ENCODE measurements around the gene WDPCP.

Gene WDPCP

DNA sequence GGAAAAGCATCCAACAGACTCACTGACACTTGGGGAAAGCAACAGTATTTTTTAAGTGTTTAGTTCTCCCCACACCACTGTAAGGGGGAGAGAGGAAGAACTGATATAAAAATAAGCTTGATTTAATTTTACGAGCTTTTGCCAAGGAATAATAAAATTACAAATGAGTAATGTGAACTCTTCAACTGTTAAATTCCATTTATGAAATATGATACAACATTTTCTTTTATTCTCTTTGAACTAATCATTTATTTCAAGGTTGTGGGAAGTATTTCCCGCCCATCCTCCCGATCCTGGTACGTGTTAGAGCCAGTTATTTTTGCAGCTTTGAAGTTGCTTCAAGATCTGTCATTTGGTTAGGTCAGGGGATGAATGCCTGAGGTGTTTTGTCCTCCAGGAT is 35.2 kb downstream of the WDPCP start:
- no peak for DNase-seq (ENCODE audit: low read depth in 1 of 2, low spot score in 1 of 2)
- TF ChIP-seq JUND (IDR thresholded peaks at IDR 0.05; ENCODE audit: low read depth) = no peak
- in situ Hi-C loops (cut with HindIII; ENCODE audit: low pct_unique_long_range_greater_than_20kb, low sequenced_read_pairs) = no loop called here

DNA sequence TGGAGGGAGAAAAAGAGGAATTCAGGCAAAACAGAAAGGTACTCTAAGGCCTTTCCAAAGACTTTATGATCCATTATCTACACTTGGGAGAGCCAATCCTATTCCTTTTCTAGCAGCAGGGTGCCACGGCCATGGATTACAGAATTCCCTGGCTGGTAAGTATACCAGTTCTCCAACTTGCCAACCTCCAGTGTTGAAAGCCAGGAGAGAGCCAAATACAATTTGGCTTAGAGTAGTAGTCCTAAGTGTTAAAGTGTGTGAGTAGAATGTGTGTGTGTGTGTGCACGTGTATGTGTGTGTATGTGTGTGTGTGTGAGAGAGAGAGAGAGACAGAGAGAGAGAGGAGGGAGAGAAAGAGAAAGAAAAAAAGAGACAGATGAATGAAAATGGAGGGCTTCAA is 43.3 kb downstream of the WDPCP start:
- no peak for DNase-seq (ENCODE audit: low read depth in 1 of 2, low spot score in 1 of 2)
- in situ Hi-C loops (cut with HindIII; ENCODE audit: low pct_unique_long_range_greater_than_20kb, low sequenced_read_pairs) = no loop called here
- TF ChIP-seq JUND (IDR thresholded peaks at IDR 0.05; ENCODE audit: low read depth) = no peak

DNA sequence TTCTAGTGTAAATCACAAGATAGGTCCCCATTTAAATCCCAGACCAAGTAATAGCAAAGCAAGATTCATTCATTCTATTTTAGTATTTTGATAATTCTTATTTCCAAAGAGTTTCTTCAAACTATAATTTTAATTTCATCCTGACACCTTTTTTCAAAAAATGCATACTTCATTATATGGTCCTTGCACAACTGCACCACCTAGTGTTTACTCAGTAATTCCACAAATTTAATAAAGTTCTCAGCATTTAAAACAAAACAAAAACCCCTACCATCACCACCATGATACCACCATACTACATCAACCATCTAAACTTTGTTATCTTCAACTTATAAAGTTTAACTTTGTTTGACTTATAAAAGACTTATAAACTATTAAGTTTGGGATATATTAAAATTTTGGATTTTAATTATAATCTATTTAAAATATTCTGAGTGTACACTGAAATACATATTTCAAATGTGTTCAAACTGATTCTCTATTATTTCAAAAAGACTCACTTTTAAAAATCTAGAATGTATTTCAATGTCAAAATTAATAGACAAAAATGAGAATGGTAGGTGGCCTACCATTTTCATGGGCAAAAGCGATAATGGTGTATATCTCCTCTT is 44.2 kb downstream of the WDPCP start:
- no peak for DNase-seq (ENCODE audit: low read depth in 1 of 2, low spot score in 1 of 2)
- TF ChIP-seq JUND (IDR thresholded peaks at IDR 0.05; ENCODE audit: low read depth) = no peak
- in situ Hi-C loops (cut with HindIII; ENCODE audit: low pct_unique_long_range_greater_than_20kb, low sequenced_read_pairs) = no loop called here

DNA sequence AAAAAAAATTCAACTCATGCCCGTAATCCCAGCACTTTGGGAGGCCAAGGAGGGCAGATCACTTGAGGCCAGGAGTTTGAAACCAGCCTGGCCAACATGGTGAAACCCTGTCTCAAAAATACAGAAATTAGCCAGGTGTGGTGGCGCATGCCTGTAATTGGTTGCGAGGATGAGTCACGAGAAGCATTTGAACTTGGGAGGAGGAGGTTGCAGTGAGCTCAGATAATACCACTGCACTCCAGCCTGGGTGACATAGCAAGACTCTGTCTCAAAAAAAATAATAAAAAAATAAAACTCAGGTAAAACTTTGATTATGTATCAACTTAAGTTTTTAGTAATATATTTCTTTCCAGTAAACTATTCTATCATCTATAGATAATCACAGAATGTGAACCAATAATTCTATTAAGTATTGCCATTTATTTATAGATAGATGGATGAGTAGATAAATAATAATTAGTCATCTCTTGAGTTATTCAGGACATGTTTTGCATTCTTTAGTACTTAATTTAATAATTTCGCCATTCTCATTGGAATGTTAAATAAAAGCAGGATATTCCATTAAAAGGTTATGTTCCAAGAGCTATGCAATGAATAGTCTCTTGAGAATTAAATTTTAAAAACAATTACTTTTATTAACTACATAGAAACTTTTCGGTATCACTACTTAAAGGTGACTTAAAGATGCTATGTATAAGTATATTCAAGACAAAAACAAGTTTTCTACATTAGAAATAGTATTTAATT is 48.7 kb downstream of the WDPCP start:
- in situ Hi-C loops (cut with HindIII; ENCODE audit: low pct_unique_long_range_greater_than_20kb, low sequenced_read_pairs) = no loop called here
- no peak for DNase-seq (ENCODE audit: low read depth in 1 of 2, low spot score in 1 of 2)
- no peak for TF ChIP-seq JUND (IDR thresholded peaks at IDR 0.05; ENCODE audit: low read depth)

DNA sequence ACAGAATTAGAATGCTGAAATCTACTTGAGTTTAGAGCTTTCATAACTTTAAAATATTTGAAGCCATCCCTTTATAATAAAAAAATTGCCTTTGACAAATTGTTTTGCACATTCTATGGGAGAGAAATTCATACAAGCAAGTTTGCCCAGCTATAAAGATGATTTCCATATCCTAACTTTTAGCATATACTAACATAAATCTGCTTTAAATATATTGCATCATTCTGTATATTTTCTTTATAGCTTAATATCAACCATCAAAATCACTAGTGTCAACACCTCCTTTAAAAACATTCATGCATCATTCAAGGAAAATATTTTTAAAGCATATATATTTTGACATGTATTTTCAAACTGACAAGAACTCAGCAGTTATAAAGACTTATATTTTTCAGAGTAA is 49.9 kb downstream of the WDPCP start:
- DNase-seq (ENCODE audit: low read depth in 1 of 2, low spot score in 1 of 2) = no peak
- no peak for TF ChIP-seq JUND (IDR thresholded peaks at IDR 0.05; ENCODE audit: low read depth)
- in situ Hi-C loops (cut with HindIII; ENCODE audit: low pct_unique_long_range_greater_than_20kb, low sequenced_read_pairs) = no loop called here

DNA sequence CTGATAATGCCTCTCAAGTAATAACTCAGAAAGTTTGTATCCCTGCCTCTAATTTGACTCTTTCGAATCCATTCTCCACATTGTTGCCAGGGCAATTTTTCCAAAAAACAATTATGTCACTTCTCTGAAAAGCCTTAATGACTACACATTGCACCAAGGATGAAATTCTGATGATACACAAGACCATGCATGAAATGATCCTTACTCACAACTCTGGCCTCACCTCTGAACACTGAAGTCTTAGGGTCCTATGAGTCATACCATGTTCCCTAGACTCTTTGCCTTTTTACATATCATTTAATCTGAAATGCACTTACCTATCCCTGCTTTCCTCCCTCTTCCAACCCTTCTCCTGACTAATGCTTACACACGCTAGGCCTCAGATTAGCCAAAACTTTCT is 51.0 kb downstream of the WDPCP start:
- TF ChIP-seq JUND (IDR thresholded peaks at IDR 0.05; ENCODE audit: low read depth) = no peak
- no peak for DNase-seq (ENCODE audit: low read depth in 1 of 2, low spot score in 1 of 2)
- in situ Hi-C loops (cut with HindIII; ENCODE audit: low pct_unique_long_range_greater_than_20kb, low sequenced_read_pairs) = no loop called here

DNA sequence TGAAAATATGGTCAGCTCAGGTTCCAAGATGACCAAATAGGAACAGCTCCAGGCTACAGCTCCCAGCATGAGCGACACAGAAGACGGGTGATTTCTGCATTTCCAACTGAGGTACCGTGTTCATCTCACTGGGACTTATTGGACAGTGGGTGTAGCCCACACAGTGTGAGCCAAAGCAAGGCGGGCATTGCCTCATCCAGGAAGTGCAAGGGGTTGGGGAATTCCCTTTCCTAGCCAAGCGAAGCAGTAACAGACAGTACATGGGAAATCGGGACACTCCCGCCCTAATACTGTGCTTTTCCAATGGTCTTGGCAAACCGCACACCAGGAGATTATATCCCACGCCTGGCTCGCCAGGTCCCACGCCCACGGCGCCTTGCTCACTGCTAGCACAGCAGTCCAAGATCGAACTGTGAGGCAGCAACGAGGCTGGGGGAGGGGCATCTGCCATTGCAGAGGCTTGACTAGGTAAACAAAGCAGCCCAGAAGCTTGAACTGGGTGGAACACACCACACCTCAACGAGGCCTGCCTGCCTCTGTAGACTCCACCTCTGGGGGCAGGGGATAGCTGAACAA is 57.5 kb downstream of the WDPCP start:
- in situ Hi-C loops (cut with HindIII; ENCODE audit: low pct_unique_long_range_greater_than_20kb, low sequenced_read_pairs) = no loop called here
- no peak for DNase-seq (ENCODE audit: low read depth in 1 of 2, low spot score in 1 of 2)
- no peak for TF ChIP-seq JUND (IDR thresholded peaks at IDR 0.05; ENCODE audit: low read depth)

DNA sequence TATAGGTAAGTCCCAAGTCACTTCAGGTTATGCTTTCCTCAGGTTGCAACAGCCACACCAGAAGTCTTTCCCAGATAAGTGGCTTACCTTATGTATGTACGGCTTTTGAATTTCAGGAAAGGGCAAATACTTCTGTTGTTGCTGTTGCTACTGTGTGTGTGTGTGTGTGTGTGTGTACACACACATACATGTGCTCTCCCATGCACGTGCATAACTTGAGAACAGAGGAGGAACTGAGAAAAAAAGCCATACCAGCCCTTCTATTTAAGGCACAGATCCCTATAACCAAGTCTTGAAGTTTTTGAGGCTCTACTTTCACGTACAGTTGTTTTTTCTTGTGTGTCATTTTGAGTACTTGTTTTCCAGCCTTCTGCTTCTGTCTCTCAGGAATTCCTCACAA is 62.4 kb downstream of the WDPCP start:
- TF ChIP-seq JUND (IDR thresholded peaks at IDR 0.05; ENCODE audit: low read depth) = no peak
- DNase-seq (ENCODE audit: low read depth in 1 of 2, low spot score in 1 of 2) = no peak
- in situ Hi-C loops (cut with HindIII; ENCODE audit: low pct_unique_long_range_greater_than_20kb, low sequenced_read_pairs) = no loop called here

DNA sequence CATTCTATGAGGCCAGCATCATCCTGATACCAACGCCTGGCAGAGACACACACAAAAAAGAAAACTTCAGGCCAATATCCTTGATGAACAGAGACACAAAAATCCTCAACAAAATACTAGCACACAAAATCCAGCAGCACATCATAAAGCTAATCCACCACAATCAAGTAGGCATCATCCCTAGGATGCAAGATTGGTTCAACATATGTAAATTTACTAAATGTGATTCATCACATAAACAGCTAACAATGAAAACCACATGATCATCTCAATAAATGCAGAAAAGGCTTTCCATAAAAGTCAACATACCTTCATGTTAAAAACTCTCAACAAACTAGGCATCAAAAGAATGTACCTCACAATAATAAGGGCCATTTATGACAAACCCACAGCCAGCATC is 65.3 kb downstream of the WDPCP start:
- in situ Hi-C loops (cut with HindIII; ENCODE audit: low pct_unique_long_range_greater_than_20kb, low sequenced_read_pairs) = no loop called here
- TF ChIP-seq JUND (IDR thresholded peaks at IDR 0.05; ENCODE audit: low read depth) = no peak
- no peak for DNase-seq (ENCODE audit: low read depth in 1 of 2, low spot score in 1 of 2)

DNA sequence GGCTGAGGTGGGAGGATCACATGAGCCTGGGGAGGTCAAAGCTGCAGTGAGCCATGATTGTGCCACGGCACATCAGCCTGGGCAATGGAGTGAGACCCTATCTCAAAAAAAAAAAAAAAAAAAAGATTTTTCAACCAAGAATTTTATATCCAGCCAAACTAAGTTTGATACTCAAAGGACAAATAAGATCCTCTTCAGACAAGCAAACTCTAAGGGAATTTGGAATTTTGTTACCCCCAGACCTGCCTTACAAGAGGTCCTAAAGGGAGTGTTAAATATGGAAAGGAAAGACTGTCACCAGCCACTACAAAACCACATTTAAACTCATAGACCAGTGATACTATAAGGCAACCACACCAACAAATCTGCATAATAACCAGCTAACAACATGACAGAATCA is 67.5 kb downstream of the WDPCP start:
- TF ChIP-seq JUND (IDR thresholded peaks at IDR 0.05; ENCODE audit: low read depth) = no peak
- in situ Hi-C loops (cut with HindIII; ENCODE audit: low pct_unique_long_range_greater_than_20kb, low sequenced_read_pairs) = no loop called here
- DNase-seq (ENCODE audit: low read depth in 1 of 2, low spot score in 1 of 2) = no peak

DNA sequence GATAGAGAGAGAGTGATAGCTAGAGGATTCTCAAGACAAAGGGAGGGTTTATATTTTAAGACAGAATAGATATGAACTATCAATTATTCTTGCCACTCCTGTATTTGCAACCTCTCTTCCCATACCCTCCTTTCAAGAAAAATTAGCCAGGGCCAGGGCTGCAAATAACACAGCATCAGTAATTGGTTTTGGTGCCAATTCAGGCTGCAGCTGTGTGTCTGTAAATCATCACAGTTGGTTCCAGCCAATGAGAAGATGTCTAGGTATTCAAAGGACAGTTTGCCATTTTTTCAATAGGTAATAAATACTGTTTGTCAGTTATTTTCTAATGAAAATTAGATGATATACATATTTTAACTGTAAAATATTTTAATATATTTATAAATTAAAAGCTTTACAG is 73.5 kb downstream of the WDPCP start:
- DNase-seq (ENCODE audit: low read depth in 1 of 2, low spot score in 1 of 2) = no peak
- no peak for TF ChIP-seq JUND (IDR thresholded peaks at IDR 0.05; ENCODE audit: low read depth)
- in situ Hi-C loops (cut with HindIII; ENCODE audit: low pct_unique_long_range_greater_than_20kb, low sequenced_read_pairs) = no loop called here

DNA sequence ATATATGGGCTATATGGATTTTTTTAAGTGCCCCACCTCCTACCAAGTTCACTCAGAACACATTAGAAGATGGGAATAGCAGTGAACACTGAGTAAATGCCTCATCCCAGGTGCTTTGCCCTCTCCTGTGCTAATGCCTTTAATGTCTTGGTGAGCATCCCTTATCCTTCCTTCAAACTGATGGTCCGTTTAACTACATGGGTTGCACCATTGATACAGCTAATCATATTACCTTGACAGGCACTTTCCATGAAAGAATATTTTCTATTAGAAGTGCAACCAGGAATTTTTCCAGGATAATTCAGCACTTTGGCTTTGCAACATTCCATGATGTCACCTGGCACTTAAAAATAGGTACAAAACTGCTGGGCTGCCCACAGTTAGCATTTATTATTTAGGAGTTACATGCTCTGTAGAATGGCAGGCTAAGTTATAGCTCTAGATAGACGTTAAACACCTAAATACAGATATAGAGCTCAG is 74.0 kb downstream of the WDPCP start:
- no peak for TF ChIP-seq JUND (IDR thresholded peaks at IDR 0.05; ENCODE audit: low read depth)
- no peak for DNase-seq (ENCODE audit: low read depth in 1 of 2, low spot score in 1 of 2)
- in situ Hi-C loops (cut with HindIII; ENCODE audit: low pct_unique_long_range_greater_than_20kb, low sequenced_read_pairs) = no loop called here

DNA sequence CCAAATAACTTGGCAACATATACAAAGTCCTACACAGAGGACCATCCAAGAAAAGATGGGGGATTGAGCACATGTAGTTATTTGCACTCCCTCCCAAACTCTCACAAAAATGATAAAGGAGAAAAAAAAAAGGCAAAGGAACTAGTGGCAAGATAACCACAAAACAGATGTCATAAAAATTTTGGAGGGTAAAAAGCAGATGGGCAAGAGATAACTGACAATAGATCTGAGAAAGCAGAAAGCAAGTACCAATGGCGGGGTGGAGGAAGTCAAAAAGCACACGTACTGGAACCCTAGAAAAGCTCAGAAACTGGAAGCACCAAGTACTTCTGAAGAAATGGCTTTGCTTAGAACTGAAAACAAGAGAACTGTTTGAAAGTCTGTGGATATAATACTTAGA is 82.0 kb downstream of the WDPCP start:
- DNase-seq (ENCODE audit: low read depth in 1 of 2, low spot score in 1 of 2) = no peak
- in situ Hi-C loops (cut with HindIII; ENCODE audit: low pct_unique_long_range_greater_than_20kb, low sequenced_read_pairs) = no loop called here
- TF ChIP-seq JUND (IDR thresholded peaks at IDR 0.05; ENCODE audit: low read depth) = no peak
